Endothelial cell of umbilical vein (primary cell): ENCODE data around the gene TPH1. TPM values are rescaled to one million over a fixed set of nuclear protein-coding genes. Genes with fewer than 3 reads are reported as not detected.
A peak's percentile ranks its signal among the peaks of the same experiment; 100 is the strongest.

Experiments
- BruUV-seq: library from RNA; stranded (reverse); fragments of 400-500 nt; replicated peaks from 2 replicates; lab custom pipeline; 2021; lab: Mats Ljungman, UMichigan
- CTCF ChIA-PET: fragments of 300-600, 350-600 bp; sonication (Branson Sonifier 250); formaldehyde crosslinking; loops from one replicate; lab custom pipeline; 2021; ENCODE audit warnings: antibody characterized with exemption, inconsistent platforms; lab: Charles Lee
- POLR2A ChIA-PET: fragments of 300-600, 350-600 bp; sonication (Branson Sonifier 250); formaldehyde crosslinking; loops from one replicate; lab custom pipeline; 2021; ENCODE audit warnings: antibody characterized with exemption, inconsistent platforms; lab: Charles Lee
- DNase-seq: peaks from one replicate; pipeline ENCODE4 v3.0.0-alpha.2; 2011; ENCODE audit warnings: low read depth, low spot score
- FAIRE-seq: peaks from 2 replicates; lab custom pipeline; 2011; peaks lifted over from hg19 to GRCh38; lab: Jason Lieb, UNC
- H2AFZ ChIP-seq: 2 replicates; pipeline ENCODE4 v1.6.0; 2012; ENCODE audit warnings: low read depth, low read length, control low read depth, inconsistent platforms
- H3K27ac ChIP-seq: 2 replicates; pipeline ENCODE4 v1.5.1; 2011; ENCODE audit warnings: low read depth, mild to moderate bottlenecking, control low read depth, low read length, moderate library complexity; ENCODE audit not compliant: insufficient read depth
- H3K27me3 ChIP-seq, 2 experiments: 2 replicates each; pipeline versions ENCODE4 v1.6.0 to v1.6.1; 2011; ENCODE audit warnings: low read length in 2 of 2, mixed read lengths in 1 of 2; ENCODE audit not compliant: control insufficient read depth in 2 of 2, insufficient read depth in 2 of 2
- H3K36me3 ChIP-seq, 2 experiments: 2 replicates in 1 of 2; 3 replicates in 1 of 2; pipeline ENCODE4 v1.5.1; 2011; ENCODE audit warnings: low read length in 2 of 2, mild to moderate bottlenecking in 1 of 2, moderate library complexity in 1 of 2; ENCODE audit not compliant: control insufficient read depth in 2 of 2, insufficient read depth in 2 of 2; ENCODE audit errors: extremely low read depth in 1 of 2
- H3K4me1 ChIP-seq: 3 replicates; pipeline ENCODE4 v1.5.1; 2011; ENCODE audit warnings: mild to moderate bottlenecking, low read length; ENCODE audit not compliant: control insufficient read depth, insufficient read depth; ENCODE audit errors: extremely low read depth
- H3K4me2 ChIP-seq: 2 replicates; pipeline ENCODE4 v1.6.1; 2011; ENCODE audit warnings: low read length, control low read depth, mixed read lengths; ENCODE audit not compliant: insufficient read depth
- H3K4me3 ChIP-seq, 3 experiments: fragments of 200-600 bp in 1 of 3; sonication (generic), shearing (Covaris generic) in 1 of 3; replicated peaks in 1 of 3; 2 replicates each; pipeline ENCODE4 v1.5.1; 2011 to 2016; ENCODE audit warnings: control low read depth in 3 of 3, low read length in 3 of 3, mild to moderate bottlenecking in 2 of 3, inconsistent platforms in 1 of 3, low read depth in 1 of 3, moderate library complexity in 1 of 3; ENCODE audit not compliant: insufficient read depth in 1 of 3
- H3K79me2 ChIP-seq: 2 replicates; pipeline ENCODE4 v1.6.0; 2012; ENCODE audit warnings: low read length, inconsistent platforms; ENCODE audit not compliant: control insufficient read depth, insufficient read depth
- H3K9ac ChIP-seq: replicated peaks from 2 replicates; pipeline ENCODE3; 2011; ENCODE audit warnings: low read length, control low read depth; ENCODE audit not compliant: insufficient read depth; ENCODE audit errors: extremely low read depth
- H3K9me1 ChIP-seq: replicated peaks from 3 replicates; pipeline ENCODE4 v1.6.0; 2011; ENCODE audit warnings: mild to moderate bottlenecking, low read length; ENCODE audit not compliant: control insufficient read depth, insufficient read depth; ENCODE audit errors: extremely low read depth
- H3K9me3 ChIP-seq: replicated peaks from 2 replicates; pipeline ENCODE4 v1.5.1; 2012; ENCODE audit warnings: low read length, inconsistent platforms; ENCODE audit not compliant: control insufficient read depth, insufficient read depth
- H4K20me1 ChIP-seq: replicated peaks from 2 replicates; pipeline ENCODE3; 2011; ENCODE audit warnings: mild to moderate bottlenecking, low read length; ENCODE audit not compliant: control insufficient read depth, insufficient read depth; ENCODE audit errors: extremely low read depth
- CTCF ChIP-seq, 2 donors: IDR thresholded peaks; 1 replicate in 1 of 2; 2 replicates in 1 of 2; pipeline ENCODE4 v1.5.1; 2011; ENCODE audit warnings: low read length in 2 of 2, mild to moderate bottlenecking in 2 of 2, moderate library complexity in 2 of 2, control low read depth in 1 of 2, inconsistent platforms in 1 of 2, low read depth in 1 of 2; ENCODE audit not compliant: insufficient read depth in 1 of 2; ENCODE audit errors: extremely low read depth in 1 of 2
- FOS ChIP-seq: IDR thresholded peaks from 2 replicates; pipeline ENCODE4 v1.6.1; 2011; ENCODE audit warnings: mild to moderate bottlenecking, low read length, moderate library complexity, borderline replicate concordance; ENCODE audit not compliant: insufficient read depth
- MAX ChIP-seq: IDR thresholded peaks from 2 replicates; pipeline ENCODE4 v1.6.1; 2011; ENCODE audit not compliant: insufficient read depth, insufficient read length
- MYC ChIP-seq: IDR thresholded peaks from one replicate; pipeline ENCODE4 v1.6.1; 2011; ENCODE audit warnings: mild to moderate bottlenecking, low read depth, low read length
- dilution Hi-C: fragments of 300-500 bp; cut with MboI; formaldehyde crosslinking; loops from one replicate; pipeline ENCODE4 v1.15.0; 2019; ENCODE audit warnings: low sequenced_read_pairs; ENCODE audit not compliant: extremely low pct_ligation_motif_present
- intact Hi-C: fragments of 100-400 bp; cut with micrococcal nuclease; formaldehyde crosslinking; loops from one replicate; pipeline ENCODE4 v1.10.0; 2022
- polyA plus RNA-seq, 4 experiments: library from polyadenylated mRNA; depleted of rRNA in 3 of 4; stranded (reverse) in 3 of 4; unstranded in 1 of 4; fragments of >200 nt; gene quantifications; 2 replicates each; pipeline versions ENCODE4 v1.2.1 to v1.2.3, GENCODE V29; 2011 to 2012; ENCODE audit warnings: missing spikeins in 1 of 4
- total RNA-seq: library from RNA; stranded (reverse); gene quantifications from 2 replicates; pipeline ENCODE4 v1.2.3, GENCODE V29; 2021

Gene TPH1
- total and polyA plus RNA-seq, 2 donors (not counting 3 experiments of a cell fraction or from before 2014, with no cell fraction given), result 0.07 TPM

- peaks cover 9 to 16% of the 10 kb centered on the region in 2 experiments for H3K27me3 ChIP-seq
- H3K9ac ChIP-seq, result peak overlapping the region; percentile 54
- dilution Hi-C loops (no loop called here), intact Hi-C loops (loop anchor here (1.0 to 5.0 kb wide), 3 partner anchors 68 to 310 kb away; partner anchors contain the start of genes GTF2H1, HPS5 and SAAL1)
- FAIRE-seq (no peak), DNase-seq (peak; percentile 29)
- no peaks in the 10 kb centered on the region for H3K9me1 ChIP-seq
- peaks cover 9% of the 10 kb centered on the region for H3K4me1 ChIP-seq
- H3K4me2 ChIP-seq, result peak overlapping the region; percentile 70
- POLR2A ChIA-PET, result no interaction called here
- H3K4me3 ChIP-seq, result peak overlapping the region; percentile 59 to 85 (median 62)
- CTCF ChIA-PET, result interaction anchor here (1.0 to 2.3 kb wide), 3 partner anchors 13 to 94 kb away, joined by 3 to 5 read pairs (median 4); partner anchors contain the start of gene SAAL1
- TF ChIP-seq CTCF (IDR thresholded peaks at IDR 0.05; ENCODE audit: extremely low read depth in 1 of 2, insufficient read depth in 1 of 2, low read depth in 1 of 2, low read length in 2 of 2) (no peak), FOS (no peak), MYC (no peak), MAX (no peak)
- H3K9me3 ChIP-seq, result no peaks in the 10 kb centered on the region
- BruUV-seq, result no TSS peak
- no peaks in the 10 kb centered on the region for H3K36me3 ChIP-seq
- H3K27ac ChIP-seq, result no peak overlapping the region
- H4K20me1 ChIP-seq, result no peaks in the 10 kb centered on the region
- no peaks in the 10 kb centered on the region for H3K79me2 ChIP-seq
- H2AFZ ChIP-seq, result peak overlapping the region; percentile 96
Measured at GRCh38 chr11:18012122-18012905, 33.8 kb downstream of the TPH1 start.
